SU-DHL-6 (cell line): ENCODE data around the gene TMEM232.

Experiments
- CTCF ChIP-seq: fragments of 200-600 bp; sonication (generic); IDR thresholded peaks from one replicate; pipeline ENCODE4 v1.5.1; 2017; ENCODE audit warnings: antibody characterized with exemption, mild to moderate bottlenecking, low read length, moderate library complexity; ENCODE audit not compliant: insufficient read depth, poor library complexity, severe bottlenecking
- EZH2phosphoT487 ChIP-seq: fragments of 200-600 bp; sonication (generic), shearing (Covaris generic); conservative IDR thresholded peaks from 2 replicates; pipeline ENCODE4 v1.6.1; 2018; ENCODE audit warnings: mild to moderate bottlenecking, antibody characterized with exemption, low read length, moderate library complexity, mixed read lengths

DNA sequence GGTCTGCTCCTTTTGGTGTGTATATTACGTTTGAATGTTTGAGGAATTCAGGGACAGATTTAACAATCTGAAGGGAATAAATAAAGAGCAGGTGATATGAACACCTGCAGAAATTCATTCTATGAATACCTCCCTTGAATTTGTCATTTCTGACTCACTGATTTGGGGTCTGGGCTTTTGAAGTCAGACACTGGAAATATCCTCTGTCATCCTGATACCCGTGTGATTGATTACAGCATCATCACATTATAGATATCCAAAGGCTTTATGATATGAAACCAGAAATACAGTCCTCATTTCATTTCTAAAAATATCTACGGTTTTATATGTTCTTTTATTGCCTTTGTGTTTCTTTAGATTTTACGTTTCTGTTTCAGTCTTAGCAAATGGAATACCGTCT lies 68.5 kb downstream of the TMEM232 start:
- TF ChIP-seq CTCF (no peak), EZH2phosphoT487 (no peak)
